Stimulated activated CD4-positive, alpha-beta T cell treated with anti-CD3 and anti-CD28 coated beads, TNF-alpha, amount 100 ng/mL, for 48 hours (primary cell): Measurements from ENCODE around the gene NEK10.
"Not testable (repeated sequence)": the region's sequence is repeated elsewhere in the genome, so short reads cannot be mapped to it uniquely, and the experiment has no call there.

Experiments
- DNase-seq, 3 donors: peaks; one replicate each; pipeline ENCODE4 v3.0.0-alpha.2; 2020; ENCODE audit warnings: low read depth in 3 of 3

Gene NEK10

DNA sequence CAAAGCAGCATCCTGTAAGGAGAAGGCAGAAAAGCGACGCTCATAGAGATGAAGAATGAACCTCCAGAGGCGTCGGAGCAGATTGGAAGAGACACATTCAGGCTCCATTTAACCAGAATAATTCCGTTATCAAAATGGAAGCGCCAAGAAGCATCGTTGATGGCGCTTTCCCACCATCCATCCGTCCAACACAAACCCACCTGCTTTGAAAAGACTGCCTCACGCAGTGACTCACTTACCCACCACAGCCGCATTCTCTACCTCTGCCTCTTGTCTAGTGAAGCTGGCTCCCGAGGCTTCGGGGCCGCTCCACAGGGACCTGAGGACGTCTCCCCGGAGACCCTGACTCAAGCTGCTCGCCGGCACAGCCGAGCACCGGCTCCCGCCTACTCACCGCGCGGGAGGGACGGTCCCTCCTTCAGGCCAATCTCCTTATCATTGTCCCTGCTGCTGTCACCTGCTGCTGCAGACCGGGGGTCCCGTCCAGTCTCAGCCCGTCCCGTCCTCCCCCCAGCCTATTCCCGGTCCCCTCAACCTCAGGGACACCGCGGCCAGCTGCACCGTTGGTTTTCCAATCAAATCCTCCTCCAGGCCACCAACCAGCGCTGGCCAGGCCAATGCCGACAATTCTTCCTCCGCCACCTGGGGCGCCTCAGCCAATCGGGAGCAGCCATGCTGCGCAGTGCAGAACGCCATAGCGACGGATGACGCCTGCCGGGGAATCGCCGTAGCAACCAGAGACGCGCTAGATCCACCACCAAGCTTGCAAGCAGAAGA is at the start of gene NEK10:
NEK10 (minus strand) TSS at position 553 of the 777 bp plus-strand sequence. CDS start 16,501 bp downstream, outside the sequence.
- DNase-seq: peak; percentile 80 to 83 (median 80)

DNA sequence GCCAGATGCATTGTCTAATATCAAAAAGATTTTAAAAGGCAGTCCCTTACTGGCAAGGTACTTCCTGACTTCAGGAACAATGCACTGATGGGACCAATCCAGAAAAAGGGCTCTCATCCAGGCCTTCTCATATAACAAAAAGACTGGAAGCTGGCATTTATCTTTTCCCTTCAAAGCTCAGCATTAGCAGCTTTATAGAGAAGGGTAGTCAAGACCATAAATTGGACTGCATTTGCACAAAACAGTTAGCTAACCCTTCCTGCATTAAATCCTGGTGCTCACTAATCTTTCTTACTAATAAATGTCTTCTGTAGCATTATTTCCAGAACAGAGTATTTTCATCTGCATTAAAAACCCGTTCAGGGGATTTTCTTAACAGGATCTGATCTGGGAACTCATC is 46.0 kb upstream of the NEK10 start:
- DNase-seq: no peak

DNA sequence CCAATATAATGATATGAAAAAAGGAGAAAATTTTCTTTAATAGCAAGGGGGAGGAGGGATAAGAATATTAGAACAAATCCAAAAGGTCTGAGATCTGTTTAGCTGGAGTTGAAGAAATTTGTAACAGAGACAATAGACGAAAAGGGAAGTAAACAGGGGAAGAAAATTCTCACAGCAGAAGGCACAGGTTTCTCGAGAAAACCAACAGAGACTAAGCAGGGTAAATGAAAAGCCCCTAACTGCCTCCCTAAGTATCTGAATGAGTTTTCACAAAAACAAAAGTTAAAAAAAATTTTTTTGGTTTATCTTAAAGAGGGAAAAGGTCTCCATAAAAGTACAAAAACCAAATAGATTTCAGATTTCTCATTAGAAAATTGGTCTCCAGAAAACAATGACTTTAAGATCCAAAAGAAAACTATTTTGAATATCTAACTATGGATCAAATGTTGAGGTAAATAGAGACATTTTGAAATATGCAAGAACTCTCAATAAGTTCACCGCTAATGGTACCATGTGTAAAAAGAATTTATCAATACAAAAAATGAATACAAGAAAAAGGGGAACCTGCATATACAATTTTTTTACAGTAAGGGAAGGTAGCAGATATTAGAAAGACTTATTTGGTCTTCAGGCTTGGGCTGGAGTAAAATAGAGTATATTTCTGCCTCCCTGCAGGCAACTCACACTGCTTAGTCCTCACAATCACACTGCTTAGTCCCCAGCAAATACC is 23.9 kb upstream of the NEK10 start:
- no peak for DNase-seq

GRCh38 chr3:27392414-27392813 is 23.2 kb upstream of the NEK10 start:
- not testable (repeated sequence) for DNase-seq

GRCh38 chr3:27391796-27392195 is 22.6 kb upstream of the NEK10 start:
- DNase-seq: no peak

DNA sequence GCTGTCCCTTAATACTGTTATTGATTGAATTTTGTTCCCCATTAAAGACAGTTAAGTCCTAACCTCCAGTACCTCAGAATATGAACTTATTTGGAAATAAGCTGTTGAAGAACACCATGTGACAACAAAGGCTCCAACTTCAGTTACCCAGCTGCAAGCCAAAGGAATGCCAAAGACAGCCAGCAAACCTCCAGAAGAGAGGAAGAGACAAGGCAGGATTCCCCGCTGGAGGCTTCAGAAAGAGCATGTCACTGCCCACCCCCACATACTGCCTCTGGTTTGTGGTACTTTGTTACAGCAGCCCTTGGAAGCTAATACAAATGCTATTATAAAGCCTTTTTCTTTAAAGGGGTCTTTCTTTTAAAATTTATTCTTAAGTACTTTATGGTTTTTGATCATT is 18.4 kb upstream of the NEK10 start:
- no peak for DNase-seq

DNA sequence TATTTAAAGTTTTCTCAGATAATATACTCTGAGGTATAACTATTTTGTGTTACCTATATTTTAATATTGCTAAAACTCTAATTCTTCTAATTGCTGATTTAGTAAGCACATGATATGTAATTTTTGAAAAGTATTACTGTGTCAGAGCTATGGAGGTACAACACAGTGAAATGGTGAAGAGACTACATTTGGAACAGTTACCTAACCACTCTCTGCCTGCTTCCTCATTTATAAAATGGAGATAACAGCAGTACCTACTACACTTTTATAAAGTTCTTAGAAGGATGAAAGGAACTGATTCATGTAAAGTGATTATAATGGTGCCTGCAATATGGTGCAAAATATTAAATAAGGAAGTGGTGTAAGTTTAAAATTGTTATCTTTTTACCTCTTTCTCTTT is 16.3 kb upstream of the NEK10 start:
- DNase-seq: no peak

DNA sequence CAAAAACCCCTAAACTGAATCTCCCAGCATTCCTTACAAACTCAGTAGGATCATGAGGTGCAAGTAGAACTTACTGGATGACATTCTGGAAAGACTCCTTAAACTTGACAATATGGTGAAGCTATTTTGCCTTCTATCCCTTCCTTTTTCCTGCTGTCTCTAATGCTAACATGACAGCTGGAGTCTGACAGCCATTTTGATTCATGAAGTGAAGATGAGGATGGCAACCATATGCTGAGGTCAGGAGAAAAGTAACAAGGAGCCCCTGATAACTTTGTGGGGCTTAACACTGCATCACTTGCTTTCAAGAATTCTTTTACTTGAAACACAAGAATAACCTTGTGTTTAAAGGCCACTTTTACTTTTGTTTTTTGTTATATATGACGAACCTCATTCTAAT is 15.0 kb upstream of the NEK10 start:
- DNase-seq: no peak

- DNase-seq: no peak
Measured at GRCh38 chr3:27380433-27381357, 11.5 kb upstream of the NEK10 start.

GRCh38 chr3:27378331-27378730 is 9.1 kb upstream of the NEK10 start:
- no peak for DNase-seq

DNA sequence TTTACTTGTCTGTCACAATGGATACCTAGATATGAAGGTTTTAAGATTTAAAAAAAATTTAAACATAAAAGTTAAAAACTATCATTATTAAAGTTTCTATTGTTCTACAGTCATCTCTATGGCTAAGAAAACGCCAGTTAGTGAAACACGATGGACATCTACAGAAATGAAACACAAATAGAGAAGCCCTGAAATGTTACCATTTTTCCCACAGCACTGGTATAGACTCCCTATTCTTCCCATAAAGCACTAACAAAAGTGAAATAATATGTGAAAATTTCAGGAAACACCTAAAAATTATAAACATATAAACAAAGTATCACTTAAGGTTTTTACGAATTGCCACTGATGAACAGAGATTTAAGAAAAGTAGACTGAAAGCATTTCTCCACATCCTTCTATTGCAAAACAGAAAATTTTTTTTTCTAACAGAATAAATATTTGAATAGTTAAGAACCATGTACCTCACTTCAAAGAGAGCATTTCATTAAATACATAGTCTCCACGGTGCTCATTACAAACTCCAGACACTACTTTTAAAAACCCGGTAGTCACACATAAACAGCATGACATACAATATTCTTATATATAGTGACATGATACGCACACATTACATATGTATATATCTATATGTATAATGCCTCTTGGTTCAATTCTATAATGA is 7.1 kb upstream of the NEK10 start:
- no peak for DNase-seq

DNA sequence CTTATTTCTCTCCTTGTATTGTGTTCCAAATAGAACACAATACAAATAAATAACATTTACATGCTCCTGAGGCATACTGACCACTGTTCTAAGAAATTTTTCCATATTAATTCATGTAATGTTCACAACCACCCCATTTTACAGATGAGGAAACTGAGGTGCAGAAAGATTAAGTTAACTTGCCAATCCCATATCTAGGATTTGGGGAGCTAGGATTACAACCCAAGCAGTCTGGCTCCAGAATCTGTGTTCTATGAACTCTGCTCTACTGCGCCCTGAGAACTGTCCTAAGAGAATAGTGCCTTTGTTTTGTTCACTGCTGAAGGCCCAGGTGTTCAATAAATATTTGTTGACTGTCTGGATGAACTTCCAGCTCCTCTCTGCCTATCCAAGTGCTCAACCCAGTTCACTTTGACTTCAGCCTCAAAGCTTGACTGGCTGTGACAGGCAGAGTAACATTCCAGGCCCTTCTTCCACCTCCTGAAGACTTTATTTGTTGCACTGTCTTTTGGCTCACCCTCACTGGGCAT is 3.1 kb downstream of the NEK10 start:
- DNase-seq: no peak

- DNase-seq: no peak
Measured at GRCh38 chr3:27360113-27361078, 8.8 kb downstream of the NEK10 start.

GRCh38 chr3:27358372-27358771 is 10.8 kb downstream of the NEK10 start:
- no peak for DNase-seq

GRCh38 chr3:27357665-27358258 is 11.4 kb downstream of the NEK10 start:
- DNase-seq: peak in 2 of 3 donors; percentile 22 to 55

DNA sequence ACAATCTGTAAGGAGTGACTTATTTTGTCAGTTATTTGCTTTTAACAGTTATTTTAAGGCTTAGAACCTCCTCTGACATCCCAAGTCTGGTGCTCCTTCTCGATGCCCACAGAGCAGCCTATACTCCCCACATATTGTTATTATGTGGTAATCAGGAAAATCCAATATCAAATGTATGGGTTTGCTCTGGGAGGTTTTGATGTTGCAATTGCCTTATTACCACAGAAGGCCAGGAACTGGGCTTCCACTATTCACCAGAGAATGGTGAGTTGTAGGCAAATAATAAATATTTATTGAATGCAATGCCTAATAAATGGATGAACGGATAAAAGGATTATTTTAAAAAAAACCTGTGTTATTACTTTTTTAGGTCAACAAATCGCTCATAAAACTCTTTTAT is 12.2 kb downstream of the NEK10 start:
- no peak for DNase-seq

- DNase-seq: no peak
Measured at GRCh38 chr3:27354588-27355203, 14.5 kb downstream of the NEK10 start.

GRCh38 chr3:27354161-27354560 is 15.0 kb downstream of the NEK10 start:
- no peak for DNase-seq

DNA sequence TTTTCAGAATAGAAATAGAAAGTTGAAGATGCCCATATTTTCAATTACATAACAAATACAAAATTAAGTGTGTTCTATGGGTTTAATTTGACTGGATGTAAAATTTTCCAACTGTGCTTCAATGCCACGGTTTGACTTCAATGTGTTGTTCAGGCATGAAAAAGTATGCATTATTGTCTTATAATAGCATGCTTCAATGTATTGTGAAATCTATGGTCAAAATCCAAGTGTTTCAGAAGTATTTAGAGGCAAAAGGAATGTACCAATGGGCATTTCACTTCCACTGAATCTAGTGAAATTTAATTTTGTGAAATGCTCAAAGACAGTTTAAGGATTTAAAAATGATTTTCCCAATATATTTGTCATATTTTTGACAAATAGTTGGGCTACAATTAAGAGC is 16.0 kb downstream of the NEK10 start:
- DNase-seq: no peak
